ENCODE results near the gene PHLDB3.

GRCh38 chr19:43552616-43553015 is 48.1 kb upstream of the PHLDB3 start:
- TF ChIP-seq, protein P1, sequence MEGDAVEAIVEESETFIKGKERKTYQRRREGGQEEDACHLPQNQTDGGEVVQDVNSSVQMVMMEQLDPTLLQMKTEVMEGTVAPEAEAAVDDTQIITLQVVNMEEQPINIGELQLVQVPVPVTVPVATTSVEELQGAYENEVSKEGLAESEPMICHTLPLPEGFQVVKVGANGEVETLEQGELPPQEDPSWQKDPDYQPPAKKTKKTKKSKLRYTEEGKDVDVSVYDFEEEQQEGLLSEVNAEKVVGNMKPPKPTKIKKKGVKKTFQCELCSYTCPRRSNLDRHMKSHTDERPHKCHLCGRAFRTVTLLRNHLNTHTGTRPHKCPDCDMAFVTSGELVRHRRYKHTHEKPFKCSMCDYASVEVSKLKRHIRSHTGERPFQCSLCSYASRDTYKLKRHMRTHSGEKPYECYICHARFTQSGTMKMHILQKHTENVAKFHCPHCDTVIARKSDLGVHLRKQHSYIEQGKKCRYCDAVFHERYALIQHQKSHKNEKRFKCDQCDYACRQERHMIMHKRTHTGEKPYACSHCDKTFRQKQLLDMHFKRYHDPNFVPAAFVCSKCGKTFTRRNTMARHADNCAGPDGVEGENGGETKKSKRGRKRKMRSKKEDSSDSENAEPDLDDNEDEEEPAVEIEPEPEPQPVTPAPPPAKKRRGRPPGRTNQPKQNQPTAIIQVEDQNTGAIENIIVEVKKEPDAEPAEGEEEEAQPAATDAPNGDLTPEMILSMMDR (IDR thresholded peaks at IDR 0.05; ENCODE audit: low read depth, low read length, poor library complexity, severe bottlenecking), result no peak
- no peak for TF ChIP-seq EZH2phosphoT487 (IDR thresholded peaks at IDR 0.05; ENCODE audit: borderline replicate concordance, low read length)

All from DOHH2 (cell line).